H1 (cell line): ENCODE measurements around the gene LBX2.

ENCODE experiments used
- CHD1 ChIP-seq: IDR thresholded peaks from 2 replicates; pipeline ENCODE4 v1.6.1; 2012; ENCODE audit warnings: low read depth, low read length, improper control_type of control experiment
- EP300 ChIP-seq, 2 experiments: IDR thresholded peaks; 1 replicate in 1 of 2; 2 replicates in 1 of 2; pipeline ENCODE4 v1.6.1; 2011 to 2012; ENCODE audit warnings: low read depth in 2 of 2, low read length in 2 of 2, mild to moderate bottlenecking in 2 of 2, borderline replicate concordance in 1 of 2, inconsistent platforms in 1 of 2, moderate library complexity in 1 of 2
- EZH2 ChIP-seq: fragments of 200-600 bp; sonication (generic); IDR thresholded peaks from 2 replicates; pipeline ENCODE4 v1.7.1; 2012; ENCODE audit warnings: low read depth, mild to moderate bottlenecking, moderate library complexity, low read length, inconsistent platforms; ENCODE audit not compliant: severe bottlenecking
- JUND ChIP-seq: IDR thresholded peaks from 2 replicates; pipeline ENCODE4 v1.6.1; 2011; ENCODE audit warnings: mild to moderate bottlenecking, improper control_type of control experiment, low read length
- POLR2A ChIP-seq, 2 experiments: IDR thresholded peaks; 1 replicate in 1 of 2; 2 replicates in 1 of 2; pipeline ENCODE4 v1.6.1; 2011; ENCODE audit warnings: low read depth in 2 of 2, low read length in 2 of 2, mild to moderate bottlenecking in 2 of 2; ENCODE audit errors: control extremely low read depth in 1 of 2
- RAD21 ChIP-seq, 2 experiments: IDR thresholded peaks in 1 of 2; conservative IDR thresholded peaks in 1 of 2; 2 replicates each; pipeline ENCODE4 v1.6.1; 2011; ENCODE audit warnings: low read depth in 2 of 2, low read length in 2 of 2, improper control_type of control experiment in 1 of 2, inconsistent platforms in 1 of 2, mild to moderate bottlenecking in 1 of 2, moderate library complexity in 1 of 2
- TBP ChIP-seq: IDR thresholded peaks from 2 replicates; pipeline ENCODE4 v1.6.1; 2011; ENCODE audit warnings: low read depth, low read length, improper control_type of control experiment
- TEAD4 ChIP-seq: IDR thresholded peaks from 2 replicates; pipeline ENCODE4 v1.6.1; 2012; ENCODE audit warnings: low read depth, low read length, inconsistent platforms, mixed read lengths
- YY1 ChIP-seq: IDR thresholded peaks from 2 replicates; pipeline ENCODE4 v1.6.1; 2011; ENCODE audit warnings: low read depth, mild to moderate bottlenecking, low read length
- TF ChIP-seq, protein P1 (sequence below): IDR thresholded peaks from 2 replicates; pipeline ENCODE4 v1.6.1; 2012; ENCODE audit warnings: low read length, inconsistent platforms
- TF ChIP-seq, protein P2 (sequence below): IDR thresholded peaks from 2 replicates; pipeline ENCODE4 v1.6.1; 2011; ENCODE audit warnings: low read depth, mild to moderate bottlenecking, low read length; ENCODE audit not compliant: insufficient read depth

DNA sequence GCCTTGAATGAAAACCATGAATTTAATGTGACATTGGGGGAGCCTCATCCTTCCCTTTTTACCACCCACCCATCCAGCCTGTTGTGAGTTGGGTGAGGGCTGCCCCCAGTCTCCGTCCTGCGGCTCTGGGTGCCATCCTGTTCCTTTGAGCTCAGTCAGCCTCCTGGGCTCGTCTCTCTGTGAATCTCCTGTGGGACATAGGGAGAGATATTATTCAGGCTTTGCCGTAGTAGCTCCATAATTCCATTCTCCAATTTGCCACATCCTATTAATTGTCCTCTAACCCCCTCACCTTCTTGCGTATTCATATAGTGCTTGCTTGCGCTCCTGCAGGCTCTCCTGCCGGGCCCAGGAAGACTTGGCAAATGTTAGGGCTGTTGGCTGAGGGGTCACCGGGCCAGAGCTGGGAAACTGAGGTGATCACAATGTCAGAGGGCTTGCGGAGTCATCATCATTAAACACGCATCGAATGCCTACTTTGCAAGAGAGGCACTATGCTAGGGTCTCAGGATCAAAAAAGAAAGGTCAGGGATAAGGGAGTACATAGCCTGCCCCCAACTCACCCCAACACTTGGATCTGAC, 27.3 kb upstream of the LBX2 start:
- TF ChIP-seq, protein P1, sequence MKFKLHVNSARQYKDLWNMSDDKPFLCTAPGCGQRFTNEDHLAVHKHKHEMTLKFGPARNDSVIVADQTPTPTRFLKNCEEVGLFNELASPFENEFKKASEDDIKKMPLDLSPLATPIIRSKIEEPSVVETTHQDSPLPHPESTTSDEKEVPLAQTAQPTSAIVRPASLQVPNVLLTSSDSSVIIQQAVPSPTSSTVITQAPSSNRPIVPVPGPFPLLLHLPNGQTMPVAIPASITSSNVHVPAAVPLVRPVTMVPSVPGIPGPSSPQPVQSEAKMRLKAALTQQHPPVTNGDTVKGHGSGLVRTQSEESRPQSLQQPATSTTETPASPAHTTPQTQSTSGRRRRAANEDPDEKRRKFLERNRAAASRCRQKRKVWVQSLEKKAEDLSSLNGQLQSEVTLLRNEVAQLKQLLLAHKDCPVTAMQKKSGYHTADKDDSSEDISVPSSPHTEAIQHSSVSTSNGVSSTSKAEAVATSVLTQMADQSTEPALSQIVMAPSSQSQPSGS, result no peak
- TF ChIP-seq, protein P2, sequence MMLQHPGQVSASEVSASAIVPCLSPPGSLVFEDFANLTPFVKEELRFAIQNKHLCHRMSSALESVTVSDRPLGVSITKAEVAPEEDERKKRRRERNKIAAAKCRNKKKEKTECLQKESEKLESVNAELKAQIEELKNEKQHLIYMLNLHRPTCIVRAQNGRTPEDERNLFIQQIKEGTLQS, result no peak
- no peak for TF ChIP-seq EZH2
- no peak for TF ChIP-seq POLR2A (IDR thresholded peaks at IDR 0.05; ENCODE audit: control extremely low read depth in 1 of 2, low read depth in 2 of 2, low read length in 2 of 2)
- TF ChIP-seq TBP, result no peak
- TF ChIP-seq YY1, result no peak
- no peak for TF ChIP-seq CHD1
- TF ChIP-seq EP300 (IDR thresholded peaks at IDR 0.05; ENCODE audit: borderline replicate concordance in 1 of 2, low read depth in 2 of 2, low read length in 2 of 2), result no peak
- no peak for TF ChIP-seq JUND
- TF ChIP-seq TEAD4, result no peak
- no peak for TF ChIP-seq RAD21 (IDR thresholded peaks at IDR 0.05 in 1 of 2, conservative IDR thresholded peaks at IDR 0.05 in 1 of 2; ENCODE audit: low read depth in 2 of 2, low read length in 2 of 2)
